NOMO-1 (cell line): ENCODE data around the gene IGF1R.

ENCODE experiments used
- DNase-seq, 2 experiments: peaks; one replicate each; lab custom pipeline; 2025; ENCODE audit not compliant: unreplicated experiment in 2 of 2; lab: John Stamatoyannopoulos, UW

The IGF1R gene

DNA sequence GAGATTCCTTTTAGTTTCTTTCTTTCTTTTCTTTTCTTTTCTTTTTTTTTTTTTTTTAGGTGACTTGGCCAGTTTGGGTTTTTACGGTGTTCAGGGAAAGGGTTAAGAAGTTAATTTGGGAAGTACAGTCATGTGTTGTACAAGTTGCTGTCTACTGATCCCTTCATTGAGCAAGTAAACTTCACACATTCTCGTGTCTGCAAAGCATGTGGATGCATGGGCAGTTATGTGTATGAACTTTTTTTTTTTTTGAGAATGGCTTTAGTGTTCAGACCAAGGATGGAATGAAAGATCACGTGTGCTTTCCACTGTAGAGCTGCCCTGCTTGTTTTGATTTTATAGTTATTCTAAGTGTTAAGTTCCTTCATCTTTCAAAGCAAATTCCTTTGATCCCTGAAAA is 227.0 kb downstream of the IGF1R start:
- no peak for DNase-seq

DNA sequence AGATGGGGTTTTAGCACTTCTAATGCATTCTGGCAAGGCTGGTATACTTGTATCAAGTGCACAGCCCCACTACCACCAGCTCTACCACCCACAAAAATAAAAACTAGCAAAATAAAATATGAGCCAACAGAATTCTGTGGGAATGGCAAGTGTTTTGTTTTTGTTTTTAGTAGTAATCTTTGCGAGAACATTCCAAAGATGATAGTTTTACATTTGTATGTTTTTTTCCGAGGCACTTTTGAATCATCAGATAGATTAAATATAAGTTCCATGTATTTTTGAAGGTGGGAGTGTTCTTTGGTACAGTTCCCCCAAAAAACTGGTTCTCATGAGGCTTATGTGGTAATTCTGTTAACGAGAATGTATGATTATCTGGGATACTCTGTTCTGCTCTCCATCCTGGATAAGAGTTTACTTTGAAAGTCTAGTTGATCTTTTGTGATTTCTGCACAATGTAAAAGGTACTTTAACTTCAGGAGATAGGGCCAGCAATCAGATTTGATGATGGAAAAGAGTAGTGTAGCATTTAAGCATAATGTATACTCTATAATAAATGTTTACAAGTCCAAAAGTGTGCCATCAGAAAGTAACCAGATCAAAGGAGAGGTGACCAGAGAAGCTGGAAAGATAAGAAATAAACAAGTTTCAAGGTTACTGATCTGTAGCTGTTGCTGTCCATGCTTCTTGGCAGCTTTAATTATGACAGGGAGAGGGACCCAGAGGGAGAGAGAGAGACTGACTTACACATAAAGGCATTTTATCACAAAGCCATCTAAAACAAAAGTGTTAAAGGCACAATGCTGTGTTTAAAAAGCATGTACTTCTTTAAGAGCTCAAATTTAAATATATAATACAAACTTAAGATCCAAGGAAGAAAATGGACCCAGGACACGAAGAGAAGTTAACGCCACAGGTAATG is 228.4 kb downstream of the IGF1R start:
- DNase-seq: no peak

DNA sequence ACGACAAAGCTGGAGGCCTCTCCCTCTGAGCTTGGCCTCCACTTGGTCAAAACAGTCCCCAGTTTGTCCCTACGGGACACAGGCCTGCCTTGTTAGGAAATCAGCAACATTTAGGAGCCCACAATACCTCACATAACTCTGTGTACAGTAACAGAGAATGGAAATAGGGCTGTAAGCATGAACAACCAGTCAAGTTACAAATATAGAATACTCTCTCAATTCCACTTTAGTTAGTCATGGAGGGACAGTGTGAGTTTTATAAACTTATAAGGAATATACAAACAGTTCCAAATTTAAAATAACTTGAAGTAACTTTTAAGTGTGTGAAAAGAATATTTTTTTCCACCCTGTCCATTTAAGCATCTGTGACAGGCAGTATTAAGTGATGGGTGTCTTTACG is 229.8 kb downstream of the IGF1R start:
- DNase-seq: no peak

DNA sequence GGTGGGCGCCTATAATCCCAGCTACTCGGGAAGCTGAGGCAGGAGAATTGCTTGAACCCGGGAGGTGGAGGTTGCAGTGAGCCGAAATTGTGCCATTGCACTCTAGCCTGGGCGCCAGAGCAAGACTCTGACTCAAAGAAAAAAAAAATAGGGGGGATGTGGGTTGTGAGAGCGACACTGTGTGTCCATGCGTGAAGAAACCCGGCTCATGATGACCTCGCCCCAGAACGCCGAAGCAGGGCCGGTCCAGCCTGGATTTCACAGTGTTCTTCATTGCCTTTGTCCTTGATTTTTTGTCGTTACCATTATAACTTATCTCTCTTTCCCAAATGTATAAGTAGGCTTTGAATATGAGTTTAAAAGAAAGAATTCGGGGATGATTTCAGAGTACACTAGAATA is 230.5 kb downstream of the IGF1R start:
- no peak for DNase-seq

DNA sequence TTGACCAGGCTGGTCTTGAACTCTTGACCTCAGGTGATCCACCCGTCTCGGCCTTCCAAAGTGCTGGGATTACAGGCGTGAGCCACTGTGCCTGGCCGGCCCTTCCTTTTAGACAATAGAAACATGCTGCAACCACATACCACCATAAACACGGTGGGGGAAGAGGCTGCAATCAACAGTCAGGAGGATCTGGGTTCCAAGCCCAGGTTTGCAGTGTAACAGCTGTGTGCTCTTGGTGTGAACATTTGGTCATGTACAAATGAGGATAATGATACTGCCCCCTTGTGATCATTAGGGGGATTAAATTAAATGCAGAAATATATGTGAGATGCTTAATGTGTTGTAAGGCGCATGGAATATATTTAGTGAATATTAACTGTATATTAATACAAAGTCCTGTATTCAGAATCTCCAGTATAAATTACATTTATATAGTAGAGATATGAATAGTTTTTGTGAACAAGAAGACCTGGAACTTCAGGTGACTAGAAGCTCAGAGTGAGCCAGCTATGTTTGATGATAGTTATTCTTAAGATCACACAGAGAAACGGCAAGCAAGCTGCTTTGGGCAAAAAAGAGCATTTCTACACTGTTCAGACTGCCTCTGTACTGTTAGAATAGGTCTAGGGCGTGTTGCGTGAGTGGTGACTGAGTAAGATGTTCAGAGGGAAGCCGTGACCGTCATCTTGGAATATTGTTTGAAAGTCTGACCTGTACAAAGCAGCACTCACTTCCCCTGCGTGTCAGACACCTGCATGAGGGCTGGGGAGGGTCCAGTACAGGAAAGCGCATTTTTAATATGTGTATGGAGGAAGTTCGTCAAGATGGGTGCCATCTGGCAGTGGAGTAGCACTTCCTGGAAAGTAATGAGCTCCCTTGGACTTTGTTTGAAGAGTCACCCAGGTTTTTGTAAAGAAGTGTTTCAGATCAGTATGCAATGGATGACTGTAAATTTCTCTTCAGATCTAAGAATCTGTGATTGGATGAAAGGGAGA is 233.5 kb downstream of the IGF1R start:
- DNase-seq: peak; percentile 28 to 48

DNA sequence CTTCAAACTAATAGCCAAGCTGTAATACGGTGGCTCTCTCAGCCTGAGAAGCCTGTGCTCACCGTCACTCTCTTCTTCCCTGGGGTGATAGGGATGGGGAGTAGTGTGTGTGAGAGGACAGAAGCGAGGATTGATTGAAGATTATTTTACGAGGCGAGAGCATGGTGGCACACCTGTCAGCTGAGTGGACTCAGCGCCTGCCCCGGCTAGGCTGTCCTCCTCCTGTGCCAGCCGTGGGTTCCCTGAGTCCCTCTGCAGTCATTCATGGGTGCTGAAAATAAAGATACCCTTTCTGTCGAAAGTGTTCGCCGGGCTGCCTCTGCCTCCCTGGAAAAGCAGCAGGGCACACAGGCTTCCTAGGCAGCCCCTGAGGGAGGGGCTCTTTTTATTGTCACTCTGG is 235.1 kb downstream of the IGF1R start:
- no peak for DNase-seq

DNA sequence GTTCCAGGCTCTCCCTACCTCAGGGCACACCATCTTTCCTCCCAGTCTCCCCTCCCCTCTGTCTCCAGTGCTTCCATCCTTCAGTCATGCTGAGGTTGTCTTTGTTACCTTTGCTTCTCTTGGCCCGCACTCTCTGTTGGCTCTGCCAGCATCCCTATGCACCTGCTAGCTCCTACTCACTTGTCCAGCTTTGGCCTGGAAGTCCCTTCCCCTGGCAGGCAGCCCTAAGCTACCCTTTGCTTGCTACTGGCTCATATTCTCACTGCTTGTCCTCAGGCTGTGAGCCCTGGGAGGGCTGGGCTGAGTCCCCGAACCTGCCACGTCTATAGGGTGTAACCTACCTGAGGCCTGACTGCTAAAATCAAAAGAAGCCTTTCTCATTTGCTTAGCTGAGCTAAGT is 236.6 kb downstream of the IGF1R start:
- no peak for DNase-seq

DNA sequence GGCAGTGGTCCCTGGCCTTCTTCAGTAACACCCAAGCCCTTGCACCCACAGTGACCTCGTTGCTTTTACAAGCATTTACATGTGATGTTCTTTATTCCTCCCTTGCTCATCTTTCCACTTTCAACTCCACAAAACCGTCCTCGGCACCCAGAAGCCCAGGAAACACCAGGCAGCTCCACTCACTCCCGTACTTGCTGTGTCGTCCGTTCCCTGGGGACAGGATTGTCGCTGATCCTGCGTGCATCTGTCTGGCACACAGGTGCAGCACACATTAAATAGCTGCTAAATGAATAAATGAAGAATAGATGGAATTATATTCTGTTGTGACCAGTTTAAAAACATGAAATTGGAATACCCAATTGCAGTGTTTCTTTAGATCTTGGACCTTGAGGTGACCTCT is 239.6 kb downstream of the IGF1R start:
- no peak for DNase-seq

DNA sequence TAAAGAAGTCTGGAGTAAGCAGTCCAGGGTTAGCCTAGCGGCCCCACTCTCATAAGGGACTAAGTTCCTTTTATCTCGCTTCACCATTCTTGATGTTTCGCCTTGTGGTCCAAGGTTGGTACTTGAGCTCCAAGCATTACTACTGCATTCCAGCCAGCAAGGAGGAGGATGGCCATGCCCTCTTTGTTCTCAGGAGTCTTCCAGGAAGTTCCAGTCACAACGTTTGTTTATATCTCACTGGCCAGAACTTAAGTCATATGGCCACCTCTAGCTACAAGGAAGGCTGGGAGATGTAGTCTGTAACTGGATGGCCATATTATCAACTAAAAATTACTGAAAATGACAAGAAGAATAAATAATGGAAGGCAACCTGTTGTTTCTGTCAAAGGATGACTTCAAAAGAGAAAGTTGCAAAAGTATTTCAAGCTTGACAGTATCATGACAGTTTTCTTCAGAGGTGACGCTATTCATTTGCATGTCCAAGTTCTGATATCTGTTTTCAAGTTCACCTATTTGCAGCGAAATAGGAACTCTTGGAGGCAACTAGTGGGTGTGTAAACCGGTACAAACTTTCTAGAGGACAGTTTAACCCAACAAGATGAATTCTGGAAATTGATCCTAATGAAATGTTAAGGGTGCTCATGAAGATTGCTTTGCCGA is 240.6 kb downstream of the IGF1R start:
- DNase-seq: no peak

DNA sequence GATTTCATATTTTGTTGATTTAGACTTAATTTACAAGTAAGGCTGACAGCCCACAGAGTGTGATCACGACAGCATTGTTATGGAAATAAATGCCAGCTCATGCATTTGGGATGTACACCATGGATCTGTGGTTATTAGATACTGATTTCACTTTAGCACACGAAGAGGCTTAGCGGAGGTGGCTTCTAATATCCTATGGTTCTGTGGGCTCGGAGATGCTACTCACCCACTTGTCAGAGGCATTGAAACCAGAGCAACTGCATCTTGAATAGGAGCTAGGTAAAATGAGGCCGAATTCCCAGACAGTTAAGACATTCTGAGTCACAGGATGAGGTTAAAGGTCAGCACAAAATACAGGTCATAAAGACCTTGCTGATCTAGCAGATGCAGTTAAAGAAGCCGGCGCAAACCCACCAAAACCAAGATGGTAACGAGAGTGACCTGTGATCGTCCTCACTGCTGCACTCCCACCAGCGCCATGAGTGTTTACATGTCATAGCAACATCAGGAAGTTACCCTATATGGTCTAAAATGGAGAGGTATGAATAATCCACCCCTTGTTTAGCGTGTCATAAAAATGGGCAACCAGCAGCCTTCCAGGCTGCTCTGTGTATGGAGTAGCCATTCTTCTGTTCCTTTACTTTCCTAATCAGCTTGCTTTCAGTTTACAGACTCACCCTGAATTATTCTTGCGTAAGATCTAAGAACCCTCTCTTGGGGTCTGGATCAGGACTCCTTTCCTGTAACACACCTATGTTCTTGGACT is 241.8 kb downstream of the IGF1R start:
- DNase-seq: no peak

DNA sequence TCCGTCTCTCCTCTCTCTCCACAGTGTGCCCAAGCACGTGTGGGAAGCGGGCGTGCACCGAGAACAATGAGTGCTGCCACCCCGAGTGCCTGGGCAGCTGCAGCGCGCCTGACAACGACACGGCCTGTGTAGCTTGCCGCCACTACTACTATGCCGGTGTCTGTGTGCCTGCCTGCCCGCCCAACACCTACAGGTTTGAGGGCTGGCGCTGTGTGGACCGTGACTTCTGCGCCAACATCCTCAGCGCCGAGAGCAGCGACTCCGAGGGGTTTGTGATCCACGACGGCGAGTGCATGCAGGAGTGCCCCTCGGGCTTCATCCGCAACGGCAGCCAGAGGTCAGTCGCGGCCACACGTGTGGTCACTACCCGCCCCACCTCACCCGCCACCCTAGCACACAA is 243.0 kb downstream of the IGF1R start:
- no peak for DNase-seq

DNA sequence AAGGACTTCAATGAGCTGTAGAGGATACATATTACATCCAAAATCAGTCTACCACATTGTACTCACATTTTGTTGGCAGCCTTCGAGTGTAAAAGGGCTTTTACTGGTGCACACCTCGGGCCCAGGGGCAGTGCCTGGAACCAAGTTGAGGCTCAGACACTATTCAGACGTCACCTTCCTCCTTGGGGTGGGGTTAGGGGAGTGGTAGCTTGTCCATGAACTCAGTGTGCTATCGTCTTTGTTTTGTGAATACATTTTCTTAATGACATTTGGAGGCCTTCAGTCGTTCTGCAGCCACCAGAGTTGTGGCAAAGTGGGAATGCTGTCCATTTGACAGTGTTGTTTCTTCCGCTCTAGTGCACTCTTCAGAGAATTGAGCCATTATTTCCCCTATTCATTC is 245.1 kb downstream of the IGF1R start:
- DNase-seq: no peak

DNA sequence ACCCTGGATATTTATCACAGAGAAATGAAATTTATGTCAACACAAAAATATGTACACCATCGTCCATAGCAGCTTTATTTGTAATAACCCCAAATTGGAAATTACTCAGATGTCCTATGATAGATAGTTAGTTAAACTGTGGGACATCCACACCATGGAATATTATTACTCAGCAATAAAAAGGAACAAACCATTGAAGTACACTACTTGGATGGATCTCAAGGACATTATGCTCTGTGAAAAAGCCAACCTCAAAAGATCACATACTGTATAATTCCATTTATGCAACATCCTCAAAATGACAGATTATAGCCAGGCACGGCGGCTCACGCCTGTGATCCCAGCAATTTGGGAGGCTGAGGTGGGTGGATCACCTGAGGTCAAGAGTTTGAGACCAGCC is 246.0 kb downstream of the IGF1R start:
- no peak for DNase-seq

DNA sequence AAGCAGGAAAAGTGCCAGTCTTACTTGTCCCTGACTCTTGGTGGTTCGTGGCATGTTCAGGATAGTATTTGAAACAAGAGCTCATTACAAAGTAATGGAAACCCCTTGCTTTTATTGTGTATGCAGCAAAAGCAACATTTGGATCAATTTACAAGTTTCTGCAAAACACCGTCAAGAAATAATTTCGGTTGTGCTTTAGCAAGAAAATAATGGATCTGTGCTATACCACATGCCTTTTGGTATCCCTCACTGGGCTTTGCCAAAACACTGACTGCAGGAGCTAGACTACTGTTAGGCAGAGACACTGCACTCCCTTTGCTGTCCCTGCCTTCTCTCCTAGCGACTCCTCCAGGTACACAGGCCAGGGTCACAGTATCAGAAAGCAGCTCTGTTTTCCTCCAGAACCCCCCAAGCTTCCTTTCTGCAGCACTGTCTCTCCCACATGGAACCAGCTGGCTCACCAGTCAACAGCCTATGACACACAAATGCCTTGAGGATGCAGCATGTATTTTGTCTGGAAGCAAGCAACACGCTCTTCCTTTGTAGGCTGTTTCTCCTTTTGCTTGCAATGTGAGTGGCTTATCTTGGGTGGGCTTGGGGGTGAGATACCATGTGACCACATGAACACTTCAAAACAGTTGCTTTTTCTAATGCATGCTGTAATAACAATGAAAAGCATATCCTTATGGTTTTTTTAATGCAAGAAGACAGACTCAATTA is 247.8 kb downstream of the IGF1R start:
- DNase-seq: no peak

DNA sequence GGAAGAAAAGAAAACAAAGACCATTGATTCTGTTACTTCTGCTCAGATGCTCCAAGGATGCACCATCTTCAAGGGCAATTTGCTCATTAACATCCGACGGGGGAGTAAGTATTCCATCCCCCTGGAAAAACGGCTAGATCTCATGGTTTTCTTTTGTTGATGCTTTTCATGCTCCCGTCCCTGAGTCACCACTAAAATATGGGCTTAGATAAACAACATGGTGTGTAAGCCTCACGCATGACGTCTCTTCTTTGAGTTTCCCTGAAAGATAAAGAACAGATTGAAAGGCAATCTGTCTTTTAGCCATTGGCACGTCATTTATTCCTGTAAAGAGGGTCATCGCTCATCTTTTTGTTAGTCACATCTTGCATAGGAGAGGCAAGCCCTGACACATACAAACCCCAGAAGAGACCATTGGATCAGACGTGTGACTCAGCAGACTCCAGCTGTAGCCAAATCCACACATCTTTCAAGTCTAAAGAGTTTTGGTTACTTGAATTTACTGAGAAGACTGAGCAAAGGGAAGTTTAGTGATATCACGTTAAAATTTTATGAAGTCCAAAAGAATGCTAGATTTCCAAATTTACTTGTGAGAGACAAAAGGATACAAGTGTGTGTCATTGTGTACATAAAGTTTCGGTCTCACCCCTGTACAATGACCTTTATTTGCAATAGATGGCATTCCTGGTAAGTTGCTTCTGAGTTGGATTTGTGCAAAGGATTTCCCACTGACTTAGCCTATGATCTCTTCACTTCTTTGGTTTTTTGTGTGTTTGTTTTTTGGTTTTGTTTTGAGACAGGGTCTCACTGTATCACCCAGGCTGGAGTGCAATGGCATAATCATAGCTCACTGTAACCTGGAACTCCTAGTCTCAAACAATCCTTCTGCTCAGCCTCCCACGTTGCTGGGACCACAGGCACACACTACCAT is 248.7 kb downstream of the IGF1R start:
- DNase-seq: no peak

DNA sequence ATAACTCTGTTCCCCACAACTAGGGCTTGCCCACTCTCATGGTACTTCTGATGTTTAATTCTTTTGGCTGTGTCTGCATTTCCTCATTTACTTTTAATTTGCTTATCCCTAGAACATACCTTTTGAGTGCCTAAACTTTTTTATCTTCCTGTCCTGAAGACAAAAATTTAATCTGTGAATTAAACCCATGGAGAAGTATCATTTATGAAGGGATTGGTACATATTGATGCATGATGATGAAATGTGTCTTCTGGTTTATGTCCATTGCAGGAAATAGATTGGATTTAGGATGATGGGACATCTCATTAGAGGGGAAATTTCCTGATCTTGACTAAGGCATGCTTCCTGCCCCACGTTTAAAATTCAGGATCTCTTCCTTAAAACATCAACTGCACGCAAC is 249.8 kb downstream of the IGF1R start:
- no peak for DNase-seq

DNA sequence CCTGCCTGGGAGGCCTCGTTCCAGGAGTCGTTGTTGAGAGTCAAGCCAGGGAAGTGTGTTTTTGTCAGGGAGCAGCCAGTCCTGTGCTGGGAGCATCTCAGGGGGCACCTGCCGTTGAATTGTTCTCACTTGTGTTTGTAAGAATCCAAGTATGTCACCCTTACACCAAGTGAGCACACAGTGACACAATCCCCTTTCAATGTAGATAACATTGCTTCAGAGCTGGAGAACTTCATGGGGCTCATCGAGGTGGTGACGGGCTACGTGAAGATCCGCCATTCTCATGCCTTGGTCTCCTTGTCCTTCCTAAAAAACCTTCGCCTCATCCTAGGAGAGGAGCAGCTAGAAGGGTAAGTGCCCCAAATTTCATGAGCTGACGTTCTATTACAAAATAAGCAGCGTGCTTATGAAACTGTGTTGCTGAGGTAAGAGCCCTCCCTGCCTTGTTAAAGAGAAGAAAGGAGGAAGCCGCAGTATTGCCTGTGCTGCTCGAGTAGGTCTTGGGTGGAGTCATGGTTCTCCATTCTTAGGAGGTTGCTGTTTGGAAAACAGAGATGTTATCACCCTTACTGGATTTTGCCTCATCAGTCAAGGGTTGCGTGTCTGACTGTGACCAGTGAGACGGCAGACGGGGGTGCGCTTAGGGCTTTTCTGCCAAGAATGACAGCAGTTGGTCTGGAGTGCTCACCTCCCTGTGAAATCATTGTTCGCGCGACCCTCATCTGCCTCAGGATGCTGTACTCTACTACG is 251.1 kb downstream of the IGF1R start:
- peak; percentile 87 to 95 for DNase-seq

DNA sequence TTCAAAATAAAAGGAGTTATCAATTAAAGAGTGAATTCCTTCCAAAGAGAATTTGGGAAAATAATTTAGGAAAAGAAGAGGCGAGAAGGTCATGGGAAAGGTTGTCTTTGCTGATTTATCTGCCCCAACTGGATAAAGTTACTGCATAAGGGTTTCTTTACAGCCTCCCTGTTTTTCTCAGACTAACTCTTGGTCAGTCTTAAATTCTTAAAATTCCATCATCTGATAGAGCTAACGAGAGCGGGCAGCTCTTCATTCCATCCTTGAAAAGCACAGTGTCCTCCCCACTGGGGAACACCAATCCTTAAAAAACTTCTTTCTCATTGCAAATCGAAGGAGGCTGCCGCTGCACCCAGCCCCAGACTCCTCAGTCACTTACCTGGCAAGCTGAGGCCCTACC is 252.0 kb downstream of the IGF1R start:
- DNase-seq: no peak
